Mammary epithelial cell (primary cell): ENCODE results near the gene TNIK.

Experiments used
- CTCF ChIP-seq, 2 donors: IDR thresholded peaks in 1 of 2; conservative IDR thresholded peaks in 1 of 2; 2 replicates each; pipeline ENCODE4 v1.5.1; 2011 to 2012; ENCODE audit warnings: inconsistent platforms in 2 of 2, low read length in 2 of 2, mild to moderate bottlenecking in 2 of 2, control low read depth in 1 of 2, low read depth in 1 of 2; ENCODE audit not compliant: insufficient read depth in 1 of 2; ENCODE audit errors: extremely low read depth in 1 of 2
- EZH2 ChIP-seq: IDR thresholded peaks from 2 replicates; pipeline ENCODE4 v1.6.1; 2012; ENCODE audit warnings: low read length, inconsistent platforms, borderline replicate concordance

GRCh38 chr3:171441381-171441780, 18.8 kb downstream of the TNIK start:
- TF ChIP-seq EZH2 (no peak), CTCF (conservative IDR thresholded peaks at IDR 0.05 in 1 of 2, IDR thresholded peaks at IDR 0.05 in 1 of 2; ENCODE audit: extremely low read depth in 1 of 2, insufficient read depth in 1 of 2, low read depth in 1 of 2, low read length in 2 of 2) (no peak)
